Tibial artery (tissue), 4 donors: ENCODE data around the gene CIAO2B.

Source experiments
- DNase-seq, 2 donors: peaks; one replicate each; pipeline ENCODE4 v3.0.0-alpha.2; 2019
- H3K27ac ChIP-seq, 2 donors: fragments of 200-600 bp; sonication (generic) in 1 of 2; 1 replicate in 1 of 2; 2 replicates in 1 of 2; pipeline ENCODE4 v1.5.1; 2018 to 2019; ENCODE audit warnings: mild to moderate bottlenecking in 1 of 2
- H3K27me3 ChIP-seq, 2 donors: fragments of 200-600 bp; sonication (generic) in 1 of 2; one replicate each; pipeline versions ENCODE4 v1.5.1 to v1.6.0; 2016 to 2019
- H3K36me3 ChIP-seq, 3 donors: fragments of 200-600 bp; sonication (generic) in 2 of 3; one replicate each; pipeline ENCODE4 v1.5.1; 2016 to 2019; ENCODE audit warnings: mild to moderate bottlenecking in 2 of 3
- H3K4me1 ChIP-seq, 4 donors: fragments of 200-600 bp; sonication (generic) in 2 of 4; 1 replicate in 3 of 4; 2 replicates in 1 of 4; pipeline ENCODE4 v1.5.1; 2016 to 2019
- H3K4me3 ChIP-seq, 2 donors: fragments of 200-600 bp; sonication (generic) in 1 of 2; 1 replicate in 1 of 2; 2 replicates in 1 of 2; pipeline ENCODE4 v1.5.1; 2018 to 2019; ENCODE audit warnings: mild to moderate bottlenecking in 2 of 2
- H3K9me3 ChIP-seq, 3 donors: fragments of 200-600 bp; sonication (generic) in 1 of 3; one replicate each; pipeline ENCODE4 v1.5.1; 2016 to 2019
- intact Hi-C: fragments of 100-400 bp; cut with DNase I; formaldehyde crosslinking; loops from one replicate; pipeline ENCODE4 v1.15.0; 2023; ENCODE audit warnings: low total_unique reads
- TF ChIP-seq, protein P1 (sequence below), 2 experiments: fragments of 200-600 bp in 1 of 2; fragments of 450-650 bp in 1 of 2; IDR thresholded peaks; one replicate each; pipeline ENCODE4 v1.5.1; 2017 to 2019; ENCODE audit warnings: antibody characterized with exemption in 2 of 2, mild to moderate bottlenecking in 1 of 2, moderate library complexity in 1 of 2

CIAO2B gene

GRCh38 chr16:66924527-66925321, 9.5 kb downstream of the CIAO2B start:
- Histone ChIP-seq H3K27ac (peak overlapping the region; percentile 97), H3K9me3 (no peaks in the 10 kb centered on the region), H3K27me3 (no peaks in the 10 kb centered on the region), H3K4me3 (peak overlapping the region; percentile 82 to 91), H3K4me1 (peaks cover 0 to 76% (median 58%) of the 10 kb centered on the region in 4 donors), H3K36me3 (peaks cover 12 to 20% (median 20%) of the 10 kb centered on the region in 3 donors)
- TF ChIP-seq, protein P1, sequence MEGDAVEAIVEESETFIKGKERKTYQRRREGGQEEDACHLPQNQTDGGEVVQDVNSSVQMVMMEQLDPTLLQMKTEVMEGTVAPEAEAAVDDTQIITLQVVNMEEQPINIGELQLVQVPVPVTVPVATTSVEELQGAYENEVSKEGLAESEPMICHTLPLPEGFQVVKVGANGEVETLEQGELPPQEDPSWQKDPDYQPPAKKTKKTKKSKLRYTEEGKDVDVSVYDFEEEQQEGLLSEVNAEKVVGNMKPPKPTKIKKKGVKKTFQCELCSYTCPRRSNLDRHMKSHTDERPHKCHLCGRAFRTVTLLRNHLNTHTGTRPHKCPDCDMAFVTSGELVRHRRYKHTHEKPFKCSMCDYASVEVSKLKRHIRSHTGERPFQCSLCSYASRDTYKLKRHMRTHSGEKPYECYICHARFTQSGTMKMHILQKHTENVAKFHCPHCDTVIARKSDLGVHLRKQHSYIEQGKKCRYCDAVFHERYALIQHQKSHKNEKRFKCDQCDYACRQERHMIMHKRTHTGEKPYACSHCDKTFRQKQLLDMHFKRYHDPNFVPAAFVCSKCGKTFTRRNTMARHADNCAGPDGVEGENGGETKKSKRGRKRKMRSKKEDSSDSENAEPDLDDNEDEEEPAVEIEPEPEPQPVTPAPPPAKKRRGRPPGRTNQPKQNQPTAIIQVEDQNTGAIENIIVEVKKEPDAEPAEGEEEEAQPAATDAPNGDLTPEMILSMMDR (IDR thresholded peaks at IDR 0.05), result peak; percentile 35 to 63
- intact Hi-C loops, result loop anchor here (2.0 kb wide), 1 partner anchor 22 kb away; no protein-coding TSS in a partner anchor
- peak in 1 of 2 donors; percentile 81 for DNase-seq

DNA sequence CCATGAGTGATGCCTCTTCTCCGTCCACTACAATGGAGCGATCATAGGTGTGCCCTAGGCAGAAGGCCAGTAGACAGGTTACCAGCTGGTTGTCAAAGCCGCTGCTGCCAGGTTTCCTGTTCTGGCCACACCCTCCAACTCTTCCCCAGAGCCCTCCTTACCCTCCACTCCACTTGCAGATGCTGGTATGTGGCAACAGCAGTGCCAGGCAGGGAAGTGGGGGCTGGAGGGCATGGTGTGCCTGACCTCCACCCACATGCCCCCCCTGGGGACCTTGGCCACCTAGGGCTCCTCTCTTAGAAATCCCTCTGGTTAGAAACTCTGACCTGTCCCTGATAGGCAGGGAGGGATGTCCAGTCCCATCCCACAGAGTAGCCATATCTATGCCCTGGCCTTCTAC, 10.3 kb downstream of the CIAO2B start:
- Histone ChIP-seq H3K4me3 (peak overlapping the region; percentile 82 to 91), H3K27ac (peak overlapping the region; percentile 97), H3K9me3 (no peaks in the 10 kb centered on the region), H3K4me1 (peaks cover 0 to 82% (median 58%) of the 10 kb centered on the region in 4 donors), H3K27me3 (no peaks in the 10 kb centered on the region), H3K36me3 (peaks cover 12 to 20% (median 20%) of the 10 kb centered on the region in 3 donors)
- intact Hi-C loops, result loop anchor here (2.0 kb wide), 1 partner anchor 21 kb away; no protein-coding TSS in a partner anchor
- no peak for DNase-seq
- TF ChIP-seq, protein P1 (IDR thresholded peaks at IDR 0.05), result no peak

DNA sequence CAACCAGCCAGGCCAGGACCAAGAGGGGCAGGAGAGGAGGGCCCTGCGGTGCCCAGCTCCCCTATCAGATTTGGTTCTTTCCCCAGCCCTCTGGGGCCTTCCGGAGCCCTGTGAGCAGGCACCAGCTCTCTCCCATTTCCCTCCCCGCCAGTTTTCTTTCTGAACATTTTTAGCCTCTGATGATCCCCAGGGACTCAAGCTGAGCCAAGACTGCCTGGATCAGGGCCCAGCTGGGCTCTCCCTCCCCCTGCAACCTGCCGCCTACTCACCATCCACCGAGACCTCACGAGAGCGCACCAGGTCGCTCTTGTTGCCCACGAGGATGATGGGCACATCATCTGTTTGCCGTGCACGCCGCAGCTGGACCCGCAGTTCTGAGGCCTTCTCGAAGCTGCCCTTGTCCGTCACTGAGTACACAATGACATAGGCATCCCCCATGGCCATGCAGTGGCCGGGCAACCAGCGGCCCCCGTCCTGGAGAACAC, 10.9 kb downstream of the CIAO2B start:
- Histone ChIP-seq H3K4me3 (peak overlapping the region; percentile 82 to 91), H3K27ac (peak overlapping the region; percentile 97), H3K36me3 (peaks cover 12 to 20% (median 20%) of the 10 kb centered on the region in 3 donors), H3K27me3 (no peaks in the 10 kb centered on the region), H3K4me1 (peaks cover 0 to 76% (median 58%) of the 10 kb centered on the region in 4 donors), H3K9me3 (no peaks in the 10 kb centered on the region)
- TF ChIP-seq, protein P1 (IDR thresholded peaks at IDR 0.05), result no peak
- peak; percentile 66 to 95 for DNase-seq
- intact Hi-C loops, result no loop called here

DNA sequence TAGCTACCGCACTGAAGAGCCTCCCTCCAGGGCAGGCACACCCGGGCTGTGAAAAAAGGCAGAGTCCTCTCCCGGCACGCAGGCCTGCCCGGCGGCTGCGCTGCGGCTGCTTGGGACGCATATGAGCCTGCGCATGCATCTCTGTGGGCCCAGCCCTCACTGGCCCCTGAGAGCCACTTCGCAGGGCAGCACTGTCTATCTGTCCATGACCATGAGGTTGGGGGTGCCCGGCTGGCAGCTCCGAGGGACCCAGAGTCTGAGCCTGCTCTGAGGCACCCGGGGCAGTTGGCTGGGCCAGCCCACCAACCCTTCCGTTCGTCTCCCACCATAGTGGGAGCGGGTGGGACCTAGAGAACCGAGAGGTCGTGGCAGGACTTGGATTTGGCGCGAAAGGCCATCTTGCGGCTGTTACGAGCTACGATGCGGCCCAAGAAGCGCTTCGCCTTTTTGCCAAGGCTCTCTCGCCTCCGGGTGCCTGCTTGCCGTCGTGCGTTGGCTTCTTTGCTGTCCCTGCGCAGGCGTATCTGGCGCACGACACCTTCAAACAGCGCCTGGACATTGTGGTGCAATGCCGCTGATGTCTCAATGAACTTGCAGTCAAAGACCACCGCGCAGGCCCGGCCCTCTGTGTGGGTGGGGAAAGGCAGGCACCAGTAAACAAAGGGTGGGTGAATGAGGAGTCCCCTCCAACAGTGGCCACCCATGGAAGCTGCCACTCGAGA, 12.3 kb downstream of the CIAO2B start:
- intact Hi-C loops, result no loop called here
- peaks cover 12 to 20% (median 20%) of the 10 kb centered on the region in 3 donors for H3K36me3 ChIP-seq
- TF ChIP-seq, protein P1 (IDR thresholded peaks at IDR 0.05), result no peak
- H3K27me3 ChIP-seq, result no peaks in the 10 kb centered on the region
- peak overlapping the region in 1 of 2 donors; percentile 3 for H3K4me3 ChIP-seq
- peak overlapping the region; percentile 97 for H3K27ac ChIP-seq
- DNase-seq, result no peak
- H3K4me1 ChIP-seq, result peaks cover 0 to 62% (median 49%) of the 10 kb centered on the region in 4 donors
- H3K9me3 ChIP-seq, result no peaks in the 10 kb centered on the region

DNA sequence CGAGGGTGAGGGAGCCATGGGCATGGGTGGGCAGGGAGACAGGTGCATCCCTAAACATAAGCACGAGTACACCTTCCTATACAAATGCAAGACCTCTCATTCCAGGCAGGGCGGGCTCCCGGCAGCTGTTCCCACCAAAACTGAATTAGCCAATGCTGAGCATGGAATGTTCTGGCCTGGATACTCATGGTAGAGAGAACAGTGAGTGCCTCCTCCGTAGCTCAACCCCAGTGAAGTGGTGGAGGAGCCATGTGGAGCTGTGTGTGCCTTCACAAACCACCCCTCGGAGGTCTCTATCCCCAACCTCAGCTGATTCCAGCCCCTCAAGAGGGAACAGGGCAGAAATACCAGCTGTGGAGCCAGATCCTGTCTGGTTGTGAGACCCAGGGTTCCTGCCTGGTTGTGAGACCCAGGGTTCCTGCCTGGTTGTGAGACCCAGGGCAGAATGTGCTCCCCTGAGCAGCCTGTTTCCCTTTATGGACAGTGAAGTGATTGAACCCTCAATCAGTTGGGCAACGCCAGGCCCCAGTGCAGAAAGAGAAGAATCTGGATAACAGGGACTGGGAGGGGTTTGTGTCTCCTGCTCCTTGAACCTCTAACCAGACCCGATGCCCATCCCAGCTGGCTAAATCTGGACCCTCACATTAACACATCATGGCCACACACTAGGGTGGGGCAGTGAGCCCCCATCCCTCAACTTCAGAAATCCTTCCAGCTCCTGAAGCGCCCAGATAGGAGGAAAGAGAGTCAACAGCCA, 13.1 kb downstream of the CIAO2B start:
- Histone ChIP-seq H3K4me3 (no peak overlapping the region), H3K27ac (peak overlapping the region; percentile 97), H3K27me3 (no peaks in the 10 kb centered on the region), H3K4me1 (peaks cover 0 to 54% (median 41%) of the 10 kb centered on the region in 4 donors), H3K9me3 (no peaks in the 10 kb centered on the region), H3K36me3 (peaks cover 12 to 20% (median 20%) of the 10 kb centered on the region in 3 donors)
- DNase-seq, result no peak
- intact Hi-C loops, result no loop called here
- TF ChIP-seq, protein P1 (IDR thresholded peaks at IDR 0.05), result no peak
